Tibial nerve (tissue), 4 donors: ENCODE results near the gene EFNA5.

Source experiments
- CTCF ChIP-seq, 5 experiments: fragments of 200-600 bp in 3 of 5; fragments of 450-650 bp in 2 of 5; sonication (generic) in 3 of 5; IDR thresholded peaks; one replicate each; pipeline ENCODE4 v1.5.1; 2016 to 2019; ENCODE audit warnings: antibody characterized with exemption in 5 of 5, mild to moderate bottlenecking in 3 of 5, moderate library complexity in 2 of 5
- EP300 ChIP-seq, 2 donors: sonication (generic); formaldehyde crosslinking; IDR thresholded peaks; one replicate each; pipeline ENCODE4 v1.6.1; 2017; ENCODE audit warnings: antibody characterized with exemption in 2 of 2, mild to moderate bottlenecking in 1 of 2
- POLR2A ChIP-seq, 2 donors: fragments of 450-650 bp; IDR thresholded peaks; one replicate each; pipeline ENCODE4 v1.6.1; 2017; ENCODE audit warnings: antibody characterized with exemption in 2 of 2, mild to moderate bottlenecking in 2 of 2, moderate library complexity in 2 of 2

DNA sequence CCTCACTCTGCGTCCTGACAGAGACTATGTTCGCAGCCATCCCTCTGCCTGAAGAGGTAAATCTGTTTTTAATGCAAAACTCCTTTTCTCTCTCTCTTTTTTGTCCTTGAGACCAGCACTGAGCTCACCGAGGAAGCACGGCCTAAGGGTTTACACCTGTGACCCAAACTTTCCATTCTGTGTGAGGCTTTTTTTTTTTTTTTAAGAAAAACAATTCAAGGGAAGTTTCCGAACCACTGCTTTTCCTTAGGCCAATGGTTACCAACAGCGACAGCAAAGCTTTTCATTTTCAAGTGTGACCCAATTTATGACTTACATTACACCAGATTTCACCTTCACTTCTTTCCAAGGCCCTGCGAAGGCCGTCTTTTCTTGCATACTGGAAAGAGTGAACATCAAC, 205.9 kb downstream of the EFNA5 start:
- TF ChIP-seq CTCF (IDR thresholded peaks at IDR 0.05) (no peak), POLR2A (IDR thresholded peaks at IDR 0.05) (no peak), EP300 (IDR thresholded peaks at IDR 0.05) (no peak)
